Cardiac fibroblast (primary cell): ENCODE measurements around the gene FASN.
A peak's percentile ranks its signal among the peaks of the same experiment; 100 is the strongest.

Experiments used
- DNase-seq, 2 donors: peaks; one replicate each; pipeline versions ENCODE4 v3.0.0 to v3.0.0-alpha.2; 2010; ENCODE audit warnings: low read depth in 2 of 2
- H3K4me3 ChIP-seq, 2 donors: replicated peaks in 1 of 2; 1 replicate in 1 of 2; 2 replicates in 1 of 2; pipeline ENCODE4 v1.5.1; 2011; ENCODE audit warnings: low read depth in 2 of 2, low read length in 2 of 2, mild to moderate bottlenecking in 2 of 2, moderate library complexity in 1 of 2
- TF ChIP-seq, protein P1 (sequence below): IDR thresholded peaks from one replicate; pipeline ENCODE4 v1.5.1; 2011; ENCODE audit warnings: low read depth, mild to moderate bottlenecking, low read length, inconsistent platforms

The FASN gene

DNA sequence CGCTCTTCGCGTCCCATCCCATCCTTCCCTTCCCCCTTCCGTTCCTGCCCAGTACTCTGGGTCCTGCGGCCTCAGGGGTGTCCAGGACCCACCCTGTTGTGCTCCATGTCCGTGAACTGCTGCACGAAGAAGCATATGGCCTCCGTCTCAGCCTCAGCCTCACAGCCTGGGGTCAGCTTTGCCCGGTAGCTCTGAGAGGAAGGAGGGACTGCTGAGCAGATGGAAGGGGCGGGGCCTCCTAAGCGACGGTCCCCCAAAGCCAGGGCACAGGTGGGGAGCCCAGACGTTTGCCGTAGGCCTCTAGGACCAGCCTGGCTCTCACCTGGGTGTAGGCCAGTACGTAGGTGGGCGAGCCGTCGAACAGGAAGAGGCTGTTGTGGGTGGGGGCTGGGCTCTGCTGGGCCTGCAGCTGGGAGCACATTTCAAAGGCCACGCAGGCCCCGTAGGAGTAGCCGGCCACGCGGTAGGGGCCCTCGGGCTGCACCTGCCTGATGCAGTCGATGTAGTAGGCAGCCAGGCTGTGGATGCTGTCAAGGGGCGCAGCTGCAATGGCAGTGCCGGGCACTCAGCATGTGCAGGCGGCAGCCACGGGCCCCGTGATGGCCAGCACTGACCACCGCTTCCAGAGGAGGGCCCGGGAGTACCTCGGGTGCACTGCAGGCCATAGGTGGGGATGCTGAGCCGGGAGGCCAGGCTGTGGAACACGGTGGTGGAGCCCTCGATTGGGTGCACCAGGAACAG lies 17.8 kb downstream of the FASN start:
- TF ChIP-seq, protein P1, sequence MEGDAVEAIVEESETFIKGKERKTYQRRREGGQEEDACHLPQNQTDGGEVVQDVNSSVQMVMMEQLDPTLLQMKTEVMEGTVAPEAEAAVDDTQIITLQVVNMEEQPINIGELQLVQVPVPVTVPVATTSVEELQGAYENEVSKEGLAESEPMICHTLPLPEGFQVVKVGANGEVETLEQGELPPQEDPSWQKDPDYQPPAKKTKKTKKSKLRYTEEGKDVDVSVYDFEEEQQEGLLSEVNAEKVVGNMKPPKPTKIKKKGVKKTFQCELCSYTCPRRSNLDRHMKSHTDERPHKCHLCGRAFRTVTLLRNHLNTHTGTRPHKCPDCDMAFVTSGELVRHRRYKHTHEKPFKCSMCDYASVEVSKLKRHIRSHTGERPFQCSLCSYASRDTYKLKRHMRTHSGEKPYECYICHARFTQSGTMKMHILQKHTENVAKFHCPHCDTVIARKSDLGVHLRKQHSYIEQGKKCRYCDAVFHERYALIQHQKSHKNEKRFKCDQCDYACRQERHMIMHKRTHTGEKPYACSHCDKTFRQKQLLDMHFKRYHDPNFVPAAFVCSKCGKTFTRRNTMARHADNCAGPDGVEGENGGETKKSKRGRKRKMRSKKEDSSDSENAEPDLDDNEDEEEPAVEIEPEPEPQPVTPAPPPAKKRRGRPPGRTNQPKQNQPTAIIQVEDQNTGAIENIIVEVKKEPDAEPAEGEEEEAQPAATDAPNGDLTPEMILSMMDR = no peak
- no peak for DNase-seq
- H3K4me3 ChIP-seq = no peak overlapping the region

DNA sequence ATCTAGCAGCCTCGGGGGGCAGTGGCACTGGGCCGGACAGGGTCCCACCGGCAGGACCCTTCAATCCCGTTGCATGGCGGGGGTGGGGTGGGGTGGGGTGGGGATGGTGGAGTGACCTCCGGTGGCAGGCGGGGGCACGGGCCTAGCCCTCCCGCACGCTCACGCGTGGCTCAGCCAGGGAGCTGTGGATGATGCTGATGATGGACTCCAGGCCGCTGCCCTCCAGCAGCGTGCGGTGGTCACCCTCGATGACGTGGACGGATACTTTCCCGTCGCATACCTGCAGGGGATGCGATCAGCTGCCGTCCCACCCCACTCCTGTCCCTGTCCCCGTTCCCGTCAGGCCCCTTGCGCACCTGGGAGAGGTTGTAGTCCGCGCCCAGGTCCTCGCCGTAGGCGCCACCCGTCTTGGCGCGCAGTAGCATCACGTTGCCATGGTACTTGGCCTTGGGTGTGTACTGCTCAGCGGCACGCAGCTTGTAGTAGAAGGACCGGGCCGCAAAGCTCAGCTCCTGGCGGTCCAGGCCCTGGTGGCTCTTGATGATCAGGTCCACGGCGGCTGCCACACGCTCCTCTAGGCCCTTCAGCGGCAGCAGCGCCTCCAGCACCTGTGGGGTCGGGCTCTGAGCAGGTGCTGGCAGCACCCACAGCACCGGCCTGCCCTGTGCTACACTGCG lies 18.9 kb downstream of the FASN start:
- no peak for DNase-seq
- TF ChIP-seq, protein P1 = no peak
- no peak overlapping the region for H3K4me3 ChIP-seq

DNA sequence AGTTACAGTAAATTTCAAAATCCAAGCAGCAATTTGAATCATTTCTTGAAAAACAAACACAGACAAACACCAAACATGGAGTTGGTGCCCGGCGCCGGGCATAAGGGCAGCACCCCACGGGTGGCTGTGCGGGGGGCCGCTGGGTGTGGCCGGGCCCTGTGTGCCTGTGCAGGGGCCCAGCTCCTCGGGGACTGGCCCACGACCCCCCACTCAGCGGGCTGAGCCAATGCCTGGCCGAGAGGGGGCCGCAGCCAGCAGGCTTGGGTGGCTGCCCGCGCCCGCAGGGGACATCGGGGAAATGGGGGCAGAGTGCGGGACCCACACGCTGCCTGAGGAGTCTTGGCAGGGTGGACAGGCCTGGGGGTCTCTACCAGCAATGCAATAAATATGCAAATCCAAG lies 19.6 kb downstream of the FASN start:
- TF ChIP-seq, protein P1 = no peak
- no peak overlapping the region for H3K4me3 ChIP-seq
- DNase-seq = no peak

DNA sequence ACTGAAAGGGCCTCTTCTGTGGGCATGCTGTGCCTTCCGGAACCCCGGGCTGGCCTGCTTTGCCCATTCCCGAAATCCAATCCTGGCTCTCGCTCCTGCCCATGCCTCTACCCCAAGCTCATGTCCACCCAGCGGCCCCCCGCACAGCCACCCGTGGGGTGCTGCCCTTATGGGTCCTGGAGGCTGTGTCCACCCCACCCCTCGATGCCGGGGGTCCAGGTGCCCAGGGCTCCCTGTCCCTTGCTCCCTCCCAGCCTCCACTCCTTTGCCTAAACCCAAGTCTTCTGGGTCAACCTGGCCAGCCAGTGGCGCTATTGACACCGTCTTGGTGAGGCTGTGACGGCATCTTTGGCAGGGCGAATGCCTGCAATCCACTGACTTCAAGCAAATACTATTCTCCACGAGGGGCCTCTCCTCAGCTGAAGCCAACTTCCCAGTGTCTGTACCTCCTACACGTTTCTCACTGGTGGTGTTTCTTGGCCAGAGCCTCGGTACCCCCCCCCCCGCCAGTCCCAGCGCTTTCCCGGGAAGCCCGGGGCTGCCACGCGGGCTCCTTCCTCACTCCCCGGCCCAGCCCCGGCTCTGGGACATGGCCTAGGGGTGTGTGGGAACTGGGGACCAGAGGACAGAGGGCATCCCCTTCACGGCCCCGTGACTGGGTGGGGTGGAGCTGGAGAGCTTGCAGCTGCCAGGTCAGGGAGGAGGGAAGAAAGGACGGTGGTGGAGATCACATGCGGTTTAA lies 20.2 kb downstream of the FASN start:
- TF ChIP-seq, protein P1 = no peak
- peak in 1 of 2 donors; percentile 54 for DNase-seq
- no peak overlapping the region for H3K4me3 ChIP-seq

DNA sequence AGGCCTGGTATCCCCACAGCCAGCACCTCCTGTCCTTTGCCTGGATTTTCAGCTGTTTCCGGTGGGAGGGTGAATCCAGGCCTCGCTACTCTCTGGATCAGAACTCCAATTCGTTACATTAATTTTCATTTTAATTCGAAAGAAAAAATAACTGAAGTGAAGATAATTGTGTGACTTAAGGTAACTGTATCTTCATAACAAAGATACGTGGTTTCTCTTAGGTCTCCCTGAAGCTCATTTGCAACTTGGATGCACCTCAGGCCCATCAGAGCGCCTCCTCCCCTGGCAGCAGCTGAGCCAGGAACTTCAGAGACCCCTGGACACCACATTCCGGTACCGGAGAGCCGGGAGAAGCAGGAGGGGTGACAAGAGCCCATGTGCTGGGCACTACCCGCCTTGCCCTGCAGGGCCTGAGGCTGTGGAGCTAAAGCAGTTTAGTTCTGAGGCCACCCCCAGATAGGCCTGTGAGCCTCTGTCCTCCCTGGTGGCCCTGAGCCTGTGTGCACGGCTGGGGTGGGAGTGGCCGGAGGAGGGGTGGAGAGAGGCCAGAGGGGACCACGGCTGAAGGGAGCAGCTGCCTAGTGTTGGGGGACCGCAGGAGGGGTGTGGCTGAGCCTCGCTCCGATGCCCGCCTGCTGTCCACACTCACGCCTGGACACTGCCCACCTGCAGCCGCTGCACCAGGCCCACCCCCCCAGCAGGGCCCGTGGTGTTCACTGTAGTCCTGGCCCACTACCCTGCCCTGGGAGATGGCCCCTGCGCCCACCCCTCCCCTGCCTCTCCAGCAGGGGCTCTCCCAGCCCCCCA lies 21.0 kb downstream of the FASN start:
- DNase-seq = no peak
- no peak overlapping the region for H3K4me3 ChIP-seq
- TF ChIP-seq, protein P1 = no peak

DNA sequence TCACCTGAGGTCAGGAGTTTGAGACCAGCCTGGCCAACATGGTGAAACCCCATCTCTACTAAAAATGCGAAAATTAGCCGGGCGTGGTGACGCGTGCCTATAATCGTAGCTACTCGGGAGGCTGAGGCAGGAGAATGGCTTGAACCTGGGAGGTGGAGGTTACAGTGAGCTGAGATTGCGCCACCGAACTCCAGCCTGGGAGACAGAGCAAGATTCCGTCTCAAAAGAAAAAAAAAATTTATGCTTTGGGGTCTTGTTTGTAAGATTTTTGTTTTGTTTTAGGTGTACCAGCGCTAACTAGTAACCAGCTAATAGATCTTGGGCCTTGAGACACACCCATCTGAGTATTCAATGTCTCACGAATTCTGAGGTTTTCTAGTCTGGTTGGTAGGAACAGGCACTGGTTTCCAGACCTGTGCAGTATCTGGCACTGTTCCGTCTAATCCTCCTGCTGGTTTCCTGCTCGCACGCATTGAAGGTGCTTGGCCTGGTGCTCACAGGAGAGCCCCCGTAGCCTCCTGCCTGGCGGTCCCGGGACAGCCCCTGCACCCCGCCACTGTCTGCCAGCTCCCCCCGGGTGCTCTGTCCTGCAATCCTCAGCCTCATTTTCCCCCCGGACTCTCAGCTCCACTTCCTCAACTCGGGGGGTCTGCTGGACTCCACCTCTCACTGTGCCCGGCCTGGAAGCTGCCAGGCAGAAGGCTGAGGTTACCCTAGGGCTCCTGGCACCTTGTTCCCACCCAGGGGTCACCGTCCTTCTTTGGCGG lies 21.8 kb downstream of the FASN start:
- no peak for DNase-seq
- TF ChIP-seq, protein P1 = no peak
- no peak overlapping the region for H3K4me3 ChIP-seq
